Activated CD4-positive, alpha-beta memory T cell treated with anti-CD3 and anti-CD28 coated beads, Interleukin-2, amount 10 ng/mL, durations not matched to agents 7 days and 5 days (primary cell): ENCODE results near the gene CCL28. TPM values are rescaled to one million over a fixed set of nuclear protein-coding genes. Genes with fewer than 3 reads are reported as not detected.
"Not testable (repeated sequence)": the region's sequence is repeated elsewhere in the genome, so short reads cannot be mapped to it uniquely, and the experiment has no call there.

Experiments
- CTCF ChIA-PET: fragments of 350-600 bp; sonication (Branson Sonifier 250); formaldehyde crosslinking; loops from one replicate; lab custom pipeline; 2021; ENCODE audit warnings: antibody characterized with exemption, inconsistent platforms; lab: Charles Lee
- POLR2A ChIA-PET: fragments of 350-600 bp; sonication (Branson Sonifier 250); formaldehyde crosslinking; loops from one replicate; lab custom pipeline; 2021; ENCODE audit warnings: antibody characterized with exemption; lab: Charles Lee
- DNase-seq: peaks from one replicate; pipeline ENCODE4 v3.0.0-alpha.2; 2020
- H3K27ac Mint-ChIP-seq: one replicate; pipeline ENCODE4 v1.8.0; 2021; ENCODE audit warnings: mild to moderate bottlenecking, mixed read lengths
- H3K27me3 Mint-ChIP-seq: one replicate; pipeline ENCODE4 v1.8.0; 2021; ENCODE audit warnings: mixed read lengths
- H3K36me3 Mint-ChIP-seq: one replicate; pipeline ENCODE4 v1.8.0; 2021; ENCODE audit warnings: low read depth, mixed read lengths
- H3K4me1 Mint-ChIP-seq: one replicate; pipeline ENCODE4 v1.8.0; 2021; ENCODE audit warnings: mixed read lengths
- H3K4me3 Mint-ChIP-seq: one replicate; pipeline ENCODE4 v1.8.0; 2021; ENCODE audit warnings: mild to moderate bottlenecking, mixed read lengths
- H3K9me3 Mint-ChIP-seq: one replicate; pipeline ENCODE4 v1.8.0; 2021; ENCODE audit warnings: mixed read lengths
- total RNA-seq, 2 experiments: library from RNA; stranded (reverse); gene quantifications; one replicate each; pipeline ENCODE4 v1.2.3, GENCODE V29; 2021

Gene CCL28
- total RNA-seq, 2 experiments from 2014 or later: 12.2 to 16.8 TPM

- ChIA-PET CTCF (no interaction called here), POLR2A (no interaction called here)
- Mint-ChIP-seq H3K36me3 (no peaks in the 10 kb centered on the region), H3K9me3 (no peaks in the 10 kb centered on the region), H3K27ac (no peak overlapping the region), H3K4me1 (no peaks in the 10 kb centered on the region), H3K27me3 (peaks cover 4% of the 10 kb centered on the region), H3K4me3 (no peak overlapping the region)
- DNase-seq: no peak
Observed at GRCh38 chr5:43421450-43422133, 9.4 kb upstream of the CCL28 start.

DNA sequence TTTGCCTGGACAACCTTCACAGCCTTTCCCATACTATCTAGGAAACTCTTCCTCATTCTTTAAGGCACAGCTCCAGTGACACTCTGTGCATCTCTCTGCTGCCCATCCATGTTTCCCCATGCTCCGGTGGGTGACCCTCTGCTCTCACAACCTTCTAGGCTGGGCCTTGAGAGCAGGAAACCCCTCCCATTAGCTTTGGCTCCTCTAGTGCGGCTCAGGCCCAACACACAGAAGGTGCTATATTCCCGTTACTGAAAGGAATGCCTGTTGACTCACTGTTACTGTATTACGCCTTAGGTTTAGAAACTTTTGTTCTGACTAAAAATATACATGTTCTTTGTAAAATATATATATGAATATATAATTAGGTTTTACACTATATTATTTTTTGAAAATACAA is 8.1 kb upstream of the CCL28 start:
- H3K27ac Mint-ChIP-seq: no peak overlapping the region
- no peaks in the 10 kb centered on the region for H3K9me3 Mint-ChIP-seq
- CTCF ChIA-PET: no interaction called here
- H3K4me1 Mint-ChIP-seq: no peaks in the 10 kb centered on the region
- DNase-seq: no peak
- no peak overlapping the region for H3K4me3 Mint-ChIP-seq
- H3K27me3 Mint-ChIP-seq: peaks cover 4% of the 10 kb centered on the region
- POLR2A ChIA-PET: no interaction called here
- no peaks in the 10 kb centered on the region for H3K36me3 Mint-ChIP-seq

GRCh38 chr5:43418561-43418960 is 6.4 kb upstream of the CCL28 start:
- no peak overlapping the region for H3K4me3 Mint-ChIP-seq
- H3K4me1 Mint-ChIP-seq: no peaks in the 10 kb centered on the region
- no peak overlapping the region for H3K27ac Mint-ChIP-seq
- H3K36me3 Mint-ChIP-seq: no peaks in the 10 kb centered on the region
- peaks cover 4% of the 10 kb centered on the region for H3K27me3 Mint-ChIP-seq
- ChIA-PET CTCF (no interaction called here), POLR2A (interaction anchor here (1.0 kb wide), 1 partner anchor 65 kb away, joined by 3 read pairs; the partner anchor contains the start of gene TMEM267)
- no peak for DNase-seq
- no peaks in the 10 kb centered on the region for H3K9me3 Mint-ChIP-seq

- H3K36me3 Mint-ChIP-seq: no peaks in the 10 kb centered on the region
- peaks cover 4% of the 10 kb centered on the region for H3K27me3 Mint-ChIP-seq
- CTCF ChIA-PET: no interaction called here
- H3K9me3 Mint-ChIP-seq: no peaks in the 10 kb centered on the region
- no peak overlapping the region for H3K4me3 Mint-ChIP-seq
- no peaks in the 10 kb centered on the region for H3K4me1 Mint-ChIP-seq
- H3K27ac Mint-ChIP-seq: no peak overlapping the region
- DNase-seq: no peak
- POLR2A ChIA-PET: no interaction called here
Observed at GRCh38 chr5:43416803-43417394, 4.7 kb upstream of the CCL28 start.

DNA sequence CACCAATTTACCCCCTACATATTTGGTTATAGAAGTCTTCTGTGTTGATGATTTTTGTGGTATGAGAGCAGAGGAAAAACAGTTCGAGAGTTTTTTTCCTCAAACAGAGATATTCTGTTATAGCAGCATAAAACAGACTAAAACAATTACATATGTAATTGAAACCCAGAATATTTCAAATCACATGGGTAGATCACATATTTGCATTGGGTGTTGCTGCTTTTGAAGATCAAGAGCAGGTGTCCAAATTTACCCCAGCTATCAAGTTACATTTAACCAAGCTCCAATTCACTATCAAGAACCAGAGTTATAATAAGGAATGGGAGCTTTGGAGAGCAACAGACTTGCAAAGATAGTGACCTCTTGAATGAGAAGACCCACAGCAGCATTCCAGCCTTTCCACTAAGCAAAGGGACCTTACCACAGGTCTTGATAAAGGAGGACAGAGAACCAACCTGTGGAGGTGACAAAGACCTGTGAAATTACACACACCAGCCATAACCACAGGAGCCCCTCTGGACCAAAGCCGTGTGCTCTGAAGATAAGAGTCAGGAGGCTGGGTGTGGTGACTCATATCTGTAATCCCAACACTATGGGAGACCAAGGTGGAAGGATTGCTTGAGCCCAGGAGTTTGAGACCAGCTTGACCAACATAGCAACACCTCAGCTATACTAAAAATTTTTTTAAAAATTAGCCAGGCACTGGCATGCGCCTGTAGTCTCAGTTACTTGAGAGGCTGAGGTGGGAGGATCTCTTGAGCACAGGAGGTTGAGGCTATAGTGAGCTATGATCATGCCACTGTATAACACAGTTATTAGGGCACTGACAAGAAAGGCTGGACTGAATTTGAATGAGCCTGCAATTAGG is 4.0 kb upstream of the CCL28 start:
- Mint-ChIP-seq H3K9me3 (no peaks in the 10 kb centered on the region), H3K27ac (no peak overlapping the region), H3K4me1 (no peaks in the 10 kb centered on the region), H3K27me3 (peaks cover 4% of the 10 kb centered on the region), H3K36me3 (no peaks in the 10 kb centered on the region), H3K4me3 (no peak overlapping the region)
- CTCF ChIA-PET: no interaction called here
- POLR2A ChIA-PET: interaction anchor here (0.6 kb wide), 1 partner anchor 60 kb away, joined by 3 read pairs; no protein-coding TSS in a partner anchor
- DNase-seq: no peak

DNA sequence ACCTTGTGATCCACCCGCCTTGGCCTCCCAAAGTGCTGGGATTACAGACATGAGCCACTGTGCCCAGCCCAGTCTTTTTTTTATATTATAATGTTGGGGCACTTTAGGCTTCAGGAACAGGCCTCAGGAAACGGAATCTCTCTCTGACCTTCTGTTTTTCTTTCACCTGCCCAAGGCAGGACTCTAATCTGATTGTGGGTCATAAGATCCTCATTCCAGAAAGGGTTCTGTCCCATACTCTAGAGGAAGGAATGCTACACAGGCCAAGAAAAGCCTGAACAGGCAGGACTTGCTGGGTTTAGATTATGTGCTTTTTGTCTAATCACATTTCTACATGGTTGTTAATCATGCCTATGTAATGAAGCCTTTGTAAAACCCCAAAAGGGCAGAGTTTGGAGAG is 1.8 kb upstream of the CCL28 start:
- Mint-ChIP-seq H3K27me3 (no peaks in the 10 kb centered on the region), H3K36me3 (no peaks in the 10 kb centered on the region), H3K9me3 (no peaks in the 10 kb centered on the region), H3K4me1 (no peaks in the 10 kb centered on the region), H3K4me3 (no peak overlapping the region), H3K27ac (no peak overlapping the region)
- DNase-seq: no peak
- POLR2A ChIA-PET: no interaction called here
- CTCF ChIA-PET: interaction anchor here (0.7 kb wide), 1 partner anchor 191 kb away, joined by 3 read pairs; no protein-coding TSS in a partner anchor

- Mint-ChIP-seq H3K27ac (no peak overlapping the region), H3K4me3 (no peak overlapping the region), H3K27me3 (no peaks in the 10 kb centered on the region), H3K4me1 (no peaks in the 10 kb centered on the region), H3K36me3 (no peaks in the 10 kb centered on the region), H3K9me3 (no peaks in the 10 kb centered on the region)
- CTCF ChIA-PET: no interaction called here
- no peak for DNase-seq
- POLR2A ChIA-PET: interaction anchor here (1.1 kb wide), 1 partner anchor 15 kb away, joined by 4 read pairs; no protein-coding TSS in a partner anchor
Observed at GRCh38 chr5:43412644-43413043, 453 bp upstream of the CCL28 start.

DNA sequence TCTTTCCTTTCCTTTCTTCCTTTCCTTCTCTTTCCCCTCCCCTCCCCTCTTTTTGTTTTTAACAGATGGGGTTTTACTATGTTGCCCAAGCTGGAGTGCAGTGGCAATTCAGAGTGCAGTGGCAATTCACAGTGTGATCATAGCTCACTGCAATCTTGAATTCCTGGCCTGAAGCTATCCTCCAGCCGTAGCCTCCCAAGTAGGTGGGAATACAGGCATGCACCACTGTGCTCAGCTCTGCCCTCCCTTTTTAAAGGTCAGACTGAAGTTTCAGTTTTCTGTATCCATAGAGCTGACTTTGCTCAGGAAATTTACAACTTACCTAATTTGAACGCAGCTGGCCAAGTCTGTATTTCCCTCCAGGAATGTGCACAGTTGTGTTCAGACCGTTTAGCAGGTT is 696 bp downstream of the CCL28 start:
- H3K36me3 Mint-ChIP-seq: no peaks in the 10 kb centered on the region
- H3K4me3 Mint-ChIP-seq: no peak overlapping the region
- no peaks in the 10 kb centered on the region for H3K27me3 Mint-ChIP-seq
- H3K27ac Mint-ChIP-seq: no peak overlapping the region
- H3K4me1 Mint-ChIP-seq: no peaks in the 10 kb centered on the region
- ChIA-PET CTCF (no interaction called here), POLR2A (interaction anchor here (1.1 kb wide), 1 partner anchor 14 kb away, joined by 4 read pairs; no protein-coding TSS in a partner anchor)
- H3K9me3 Mint-ChIP-seq: peaks cover 2% of the 10 kb centered on the region
- DNase-seq: no peak

DNA sequence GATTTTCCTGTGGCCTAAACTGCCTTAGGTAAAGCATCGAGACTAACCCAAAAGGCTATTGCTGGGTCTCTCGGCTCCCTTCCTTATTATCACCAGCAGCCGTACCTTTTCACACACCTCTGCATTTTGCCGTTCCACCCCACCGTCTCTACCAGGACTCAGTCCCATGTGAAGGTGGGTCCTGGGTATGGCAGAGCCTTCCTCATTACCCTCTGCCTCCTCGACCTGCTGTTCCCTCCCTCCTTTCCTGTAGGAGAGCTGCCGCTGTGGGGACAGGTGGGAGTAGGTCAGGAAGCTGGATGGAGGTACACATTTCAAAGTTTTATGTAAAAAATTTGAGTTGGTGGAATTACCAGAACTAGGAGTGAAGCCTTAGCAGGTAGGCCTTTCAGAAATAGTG is 1.8 kb downstream of the CCL28 start:
- no peak for DNase-seq
- Mint-ChIP-seq H3K36me3 (no peaks in the 10 kb centered on the region), H3K4me1 (no peaks in the 10 kb centered on the region), H3K27me3 (peaks cover 1% of the 10 kb centered on the region), H3K4me3 (no peak overlapping the region), H3K9me3 (peaks cover 2% of the 10 kb centered on the region), H3K27ac (no peak overlapping the region)
- ChIA-PET POLR2A (no interaction called here), CTCF (no interaction called here)

GRCh38 chr5:43409809-43410271 is 2.4 kb downstream of the CCL28 start:
- Mint-ChIP-seq H3K27me3 (peaks cover 7% of the 10 kb centered on the region), H3K4me1 (no peaks in the 10 kb centered on the region), H3K36me3 (peaks cover under 1% of the 10 kb centered on the region), H3K4me3 (no peak overlapping the region), H3K9me3 (peaks cover 8% of the 10 kb centered on the region), H3K27ac (no peak overlapping the region)
- CTCF ChIA-PET: no interaction called here
- POLR2A ChIA-PET: no interaction called here
- no peak for DNase-seq

GRCh38 chr5:43402524-43403066 is 9.6 kb downstream of the CCL28 start:
- DNase-seq, POLR2A ChIA-PET, H3K27ac Mint-ChIP-seq, H3K4me3 Mint-ChIP-seq, CTCF ChIA-PET: not testable (repeated sequence)
- H3K4me1 Mint-ChIP-seq: peaks cover 13% of the 10 kb centered on the region
- H3K36me3 Mint-ChIP-seq: peaks cover 28% of the 10 kb centered on the region
- peaks cover 12% of the 10 kb centered on the region for H3K9me3 Mint-ChIP-seq
- H3K27me3 Mint-ChIP-seq: peaks cover 14% of the 10 kb centered on the region

GRCh38 chr5:43401827-43402226 is 10.4 kb downstream of the CCL28 start:
- Mint-ChIP-seq H3K4me1 (peaks cover 17% of the 10 kb centered on the region), H3K36me3 (peaks cover 28% of the 10 kb centered on the region), H3K9me3 (peaks cover 10% of the 10 kb centered on the region), H3K4me3 (no peak overlapping the region), H3K27ac (no peak overlapping the region), H3K27me3 (peaks cover 14% of the 10 kb centered on the region)
- ChIA-PET CTCF (interaction anchor here (0.6 kb wide), 1 partner anchor 183 kb away, joined by 3 read pairs; no protein-coding TSS in a partner anchor), POLR2A (interaction anchor here (1.0 kb wide), 1 partner anchor 281 kb away, joined by 4 read pairs; the partner anchor contains the start of gene ZNF131)
- DNase-seq: no peak
